Stimulated activated CD8-positive, alpha-beta memory T cell treated with anti-CD3 and anti-CD28 coated beads, Interleukin-4, amount 100 ng/mL, for 48 hours (primary cell): ENCODE results near the gene FOXB1.

ENCODE experiments used
- DNase-seq: peaks from one replicate; pipeline ENCODE4 v3.0.0-alpha.2; 2020

The FOXB1 gene

GRCh38 chr15:60004009-60004845 is at the start of gene FOXB1:
TSS of gene FOXB1 (plus strand) at chr15:60004311. CDS start at chr15:60004964, 653 bp downstream.
- peak; percentile 48 for DNase-seq

- DNase-seq, result no peak
Measured at GRCh38 chr15:59958288-59958687, 45.8 kb upstream of the FOXB1 start.

- DNase-seq, result no peak
Measured at GRCh38 chr15:59960318-59960717, 43.8 kb upstream of the FOXB1 start.

- no peak for DNase-seq
Measured at GRCh38 chr15:59963322-59963721, 40.8 kb upstream of the FOXB1 start.

GRCh38 chr15:59963925-59964324 is 40.2 kb upstream of the FOXB1 start:
- DNase-seq, result no peak

DNA sequence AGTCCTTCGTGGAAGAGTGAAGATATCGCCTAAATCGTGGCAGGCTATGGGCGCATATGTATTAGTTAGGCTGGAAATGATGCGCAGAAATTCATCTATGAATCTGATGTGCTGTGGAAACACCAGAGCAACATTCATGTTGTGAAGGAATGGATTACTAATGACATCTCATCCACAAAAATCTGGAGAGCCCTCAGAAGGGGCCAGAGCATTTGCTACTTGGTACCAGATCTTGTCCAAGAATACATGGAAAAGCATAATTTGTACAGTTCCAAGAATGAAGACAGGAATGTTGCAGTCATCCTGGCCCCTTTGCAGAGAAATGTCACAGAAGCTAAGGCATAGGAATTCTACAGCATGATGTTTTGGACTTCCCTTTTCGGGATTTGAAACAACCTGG is 38.4 kb upstream of the FOXB1 start:
- no peak for DNase-seq

DNA sequence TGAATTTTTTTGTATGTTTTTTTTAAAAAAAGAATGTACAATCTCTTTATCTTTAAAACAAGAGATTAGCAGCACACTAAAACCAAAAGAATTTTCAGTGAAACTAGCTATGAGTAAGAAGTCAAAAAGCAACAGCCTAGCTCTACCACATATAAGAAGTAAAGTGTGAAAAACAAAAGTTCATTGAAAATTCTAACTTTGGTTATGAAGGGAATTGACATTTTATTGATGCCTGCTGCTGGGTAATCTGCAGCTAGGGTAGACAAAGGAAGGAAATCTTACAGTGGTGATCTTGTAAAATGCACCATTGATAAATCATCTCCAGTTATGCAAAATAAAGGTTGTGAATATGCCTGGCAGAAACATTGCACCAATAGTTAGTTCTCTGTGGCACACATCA is 37.8 kb upstream of the FOXB1 start:
- no peak for DNase-seq

DNA sequence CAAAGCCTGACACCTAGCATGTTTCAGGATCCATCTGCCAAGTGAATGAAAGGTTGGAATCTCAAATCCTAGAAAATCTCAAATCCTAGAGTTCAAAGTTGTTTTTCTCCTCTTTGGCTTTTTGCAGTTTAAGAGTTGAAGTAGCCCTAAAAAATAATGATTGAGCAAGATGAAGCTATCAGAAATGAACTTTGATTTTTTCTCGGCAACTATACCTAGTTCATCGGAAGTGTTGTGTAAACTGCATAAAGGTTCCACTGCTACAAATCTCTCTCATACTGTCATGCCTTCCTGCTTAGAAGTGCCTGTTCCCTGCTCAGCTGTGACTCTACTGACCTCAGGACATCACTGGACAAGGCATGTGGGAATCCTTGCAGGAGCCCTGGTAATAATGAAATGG is 35.8 kb upstream of the FOXB1 start:
- DNase-seq, result no peak

DNA sequence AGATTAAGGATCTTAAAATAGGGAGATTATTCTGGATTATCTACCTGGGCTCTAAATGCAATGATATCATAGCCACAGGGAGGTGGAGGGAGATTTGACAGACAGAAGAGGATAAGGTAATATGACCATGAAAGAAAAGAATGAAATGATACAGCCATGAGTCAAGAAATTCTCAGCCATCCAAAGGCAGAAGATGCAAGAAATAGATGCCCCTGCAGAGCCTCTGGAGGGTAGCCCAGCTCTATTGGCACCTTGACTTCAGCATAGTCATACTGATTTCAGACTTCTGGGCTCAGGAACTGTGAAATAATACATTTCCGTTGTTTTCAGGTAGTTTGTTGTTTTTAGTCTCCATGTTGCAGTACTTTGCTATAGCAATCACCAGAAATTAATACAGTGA is 31.9 kb upstream of the FOXB1 start:
- DNase-seq, result no peak

DNA sequence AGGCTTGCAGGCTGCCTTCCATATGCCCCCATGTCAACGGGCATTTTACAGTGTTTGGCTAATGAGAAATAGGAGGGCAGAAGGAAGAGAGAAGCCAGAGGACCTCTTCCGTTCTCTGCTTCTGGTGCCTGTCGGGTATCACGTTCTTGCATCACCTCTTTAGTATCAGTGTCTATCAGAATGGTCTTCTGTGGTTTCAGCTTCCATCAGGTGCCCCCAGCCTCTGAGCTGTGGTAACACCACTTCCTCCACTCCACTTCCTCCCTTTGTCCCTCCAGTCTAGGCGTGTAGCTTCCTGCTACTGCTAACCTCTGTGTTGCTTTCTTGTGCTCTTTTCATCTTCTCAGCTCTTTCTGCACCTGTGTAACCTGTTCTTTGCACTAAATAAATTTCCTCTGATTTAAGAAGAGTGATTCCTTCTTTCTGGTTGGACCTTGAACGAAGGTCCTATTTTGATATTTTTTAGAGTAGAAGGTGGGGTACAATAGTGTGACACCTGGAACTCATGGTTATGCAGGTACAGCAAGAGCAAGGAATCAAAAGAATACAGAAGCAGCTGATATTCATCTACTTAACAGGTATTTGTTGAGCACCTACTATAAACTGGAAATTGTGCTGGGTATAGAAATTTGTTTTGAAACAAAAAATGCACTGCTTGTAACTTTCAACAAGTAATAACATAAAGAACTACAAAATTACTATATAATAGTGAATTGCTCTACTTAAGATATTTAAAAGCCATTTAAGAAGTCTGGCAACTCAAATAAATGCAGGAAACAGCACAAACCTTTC is 27.4 kb upstream of the FOXB1 start:
- DNase-seq, result peak; percentile 55

GRCh38 chr15:59991834-59992233 is 12.3 kb upstream of the FOXB1 start:
- DNase-seq, result no peak

DNA sequence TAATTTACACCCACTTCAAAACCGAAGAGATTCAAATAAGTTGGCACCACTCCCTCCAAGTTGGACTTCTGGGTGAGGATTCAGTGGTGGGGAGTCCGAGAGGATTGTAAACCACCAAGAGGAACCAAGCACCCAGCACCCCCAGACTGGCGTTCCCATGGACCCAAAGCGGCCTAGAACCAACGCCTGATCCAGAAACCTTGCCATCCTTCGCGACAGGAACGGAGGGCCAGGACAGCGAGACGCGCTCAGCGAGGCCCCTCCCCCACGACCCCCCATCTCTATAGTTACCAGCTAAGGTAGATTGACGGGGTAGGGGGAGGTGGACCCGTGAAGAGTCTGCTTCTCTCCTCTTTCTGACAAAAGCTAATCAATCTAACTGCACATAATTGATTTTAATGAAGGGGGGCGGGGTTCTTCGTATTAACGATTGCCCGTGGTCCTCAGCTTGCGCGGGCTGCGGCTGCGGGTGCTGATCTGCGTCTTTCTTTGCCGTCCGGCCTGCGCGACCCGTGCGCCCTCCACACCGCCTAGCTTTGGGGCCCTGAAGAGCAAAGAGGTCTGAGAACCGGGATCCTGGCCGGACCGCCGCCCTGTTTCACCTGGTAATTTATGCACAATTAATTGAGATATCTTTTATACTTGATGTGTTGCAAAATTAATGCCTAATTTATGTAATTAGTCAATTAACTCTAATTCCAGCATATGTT is 10.9 kb upstream of the FOXB1 start:
- no peak for DNase-seq

- no peak for DNase-seq
Measured at GRCh38 chr15:59993950-59994401, 10.1 kb upstream of the FOXB1 start.

DNA sequence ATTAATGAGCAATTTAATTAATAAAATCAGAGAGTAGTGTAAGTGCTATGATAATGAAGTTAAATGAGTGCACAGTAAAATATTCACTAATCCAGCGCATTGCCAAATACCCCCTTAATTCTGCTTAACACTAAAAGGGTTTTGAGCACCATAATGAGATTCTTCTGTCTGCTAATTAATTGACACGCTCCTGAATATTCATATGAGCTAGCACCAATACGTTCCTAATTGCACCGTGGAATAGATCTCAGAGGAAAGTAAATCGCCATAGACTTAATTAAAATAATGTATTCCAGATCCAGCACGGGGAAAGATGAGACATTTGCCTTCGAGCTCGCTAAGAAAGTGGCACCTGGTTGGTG is 9.6 kb upstream of the FOXB1 start:
- DNase-seq, result no peak

DNA sequence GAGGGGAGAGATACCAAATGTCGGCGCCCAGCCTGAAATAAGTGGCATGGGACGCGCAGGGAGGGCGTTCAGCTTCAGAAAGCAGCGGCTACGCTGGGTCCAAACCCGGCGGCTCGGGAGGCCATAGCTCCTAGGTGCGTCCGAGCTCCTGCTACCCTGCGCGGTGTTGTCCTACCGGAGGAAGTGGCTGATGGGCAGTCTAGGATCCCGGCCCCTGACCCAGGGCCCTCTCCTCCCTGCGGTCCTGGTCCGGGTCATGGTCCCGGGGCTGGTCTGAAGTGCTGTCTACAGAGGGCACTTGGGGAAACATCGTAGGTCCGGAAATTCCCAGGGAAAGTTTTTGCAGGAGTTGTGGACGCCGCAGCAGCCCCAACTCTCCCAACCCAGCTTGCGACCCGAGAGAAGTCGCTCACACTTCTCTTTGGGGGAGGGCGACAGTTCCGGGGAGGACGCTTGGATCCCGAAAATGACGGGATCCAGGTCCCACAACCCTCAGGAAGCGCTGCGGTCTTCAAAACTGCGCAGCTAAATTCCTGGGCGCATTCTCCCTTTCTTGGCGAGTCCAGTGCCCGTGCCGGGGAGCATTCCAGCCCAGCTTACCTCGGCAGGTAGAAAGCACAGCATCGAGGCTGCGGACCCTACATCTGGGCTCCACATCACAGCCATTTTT is 9.1 kb upstream of the FOXB1 start:
- DNase-seq, result no peak

DNA sequence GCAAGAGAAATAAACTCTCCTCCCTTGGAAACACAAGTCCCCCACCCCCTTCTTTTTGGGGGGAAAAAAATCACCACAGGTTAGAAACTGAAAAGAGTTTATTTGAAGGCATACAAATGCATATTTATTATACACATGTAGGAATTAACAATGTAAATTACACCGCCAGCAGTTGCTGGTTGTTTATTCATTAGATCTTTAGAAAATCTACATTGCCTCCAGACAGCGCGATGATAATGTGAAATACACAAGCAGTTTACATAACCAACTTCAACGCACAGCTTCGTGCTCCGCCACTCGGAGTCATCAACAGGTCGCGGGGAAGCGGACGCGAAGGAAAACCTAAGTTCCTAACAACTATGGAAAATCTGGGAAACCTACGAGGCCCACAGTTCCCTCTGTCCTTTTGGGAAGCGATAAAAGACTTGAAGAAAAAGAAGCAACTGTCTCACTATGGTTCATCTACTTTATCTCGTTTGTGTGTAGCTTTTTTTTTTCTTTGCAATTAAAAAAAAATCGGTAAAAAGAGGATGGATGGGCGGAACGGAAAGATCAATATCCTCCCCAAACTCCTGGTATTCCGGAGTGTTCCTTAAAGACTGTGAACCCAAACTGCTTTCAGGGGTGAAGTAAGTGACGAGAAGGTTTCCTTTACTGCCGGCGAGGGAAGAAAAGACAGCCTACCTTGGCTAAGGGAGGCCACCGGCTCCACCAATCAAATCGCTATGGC is 8.4 kb upstream of the FOXB1 start:
- no peak for DNase-seq

- peak; percentile 40 for DNase-seq
Measured at GRCh38 chr15:59996298-59997041, 7.6 kb upstream of the FOXB1 start.

- DNase-seq, result peak; percentile 83
Measured at GRCh38 chr15:59997070-59997701, 6.9 kb upstream of the FOXB1 start.

GRCh38 chr15:59998305-59998949 is 5.7 kb upstream of the FOXB1 start:
- no peak for DNase-seq

GRCh38 chr15:59998950-59999611 is 5.0 kb upstream of the FOXB1 start:
- no peak for DNase-seq
